Measurements from ENCODE around the gene EHD4. TPM values are rescaled to one million over a fixed set of nuclear protein-coding genes. Genes with fewer than 3 reads are reported as not detected.
A peak's percentile ranks its signal among the peaks of the same experiment; 100 is the strongest.

The EHD4 gene
- total RNA-seq, 1 donor from 2014 or later, result 190 TPM

GRCh38 chr15:41957021-41957897, 15.1 kb downstream of the EHD4 start:
- no peak for DNase-seq (ENCODE audit: low read depth, low spot score)

GRCh38 chr15:41955807-41956525, 16.4 kb downstream of the EHD4 start:
- no peak for DNase-seq (ENCODE audit: low read depth, low spot score)

- no peak for DNase-seq (ENCODE audit: low read depth, low spot score)
Measured at GRCh38 chr15:41955100-41955499, 17.3 kb downstream of the EHD4 start.

- DNase-seq (ENCODE audit: low read depth, low spot score), result no peak
Measured at GRCh38 chr15:41954036-41954435, 18.3 kb downstream of the EHD4 start.

- DNase-seq (ENCODE audit: low read depth, low spot score), result no peak
Measured at GRCh38 chr15:41952013-41952563, 20.3 kb downstream of the EHD4 start.

- DNase-seq (ENCODE audit: low read depth, low spot score), result no peak
Measured at GRCh38 chr15:41951571-41951970, 20.8 kb downstream of the EHD4 start.

- DNase-seq (ENCODE audit: low read depth, low spot score), result no peak
Measured at GRCh38 chr15:41950489-41950888, 21.9 kb downstream of the EHD4 start.

GRCh38 chr15:41950127-41950483, 22.3 kb downstream of the EHD4 start:
- no peak for DNase-seq (ENCODE audit: low read depth, low spot score)

- no peak for DNase-seq (ENCODE audit: low read depth, low spot score)
Measured at GRCh38 chr15:41949401-41950126, 22.8 kb downstream of the EHD4 start.

- no peak for DNase-seq (ENCODE audit: low read depth, low spot score)
Measured at GRCh38 chr15:41948490-41948889, 23.9 kb downstream of the EHD4 start.

- no peak for DNase-seq (ENCODE audit: low read depth, low spot score)
Measured at GRCh38 chr15:41946970-41947369, 25.4 kb downstream of the EHD4 start.

- DNase-seq (ENCODE audit: low read depth, low spot score), result no peak
Measured at GRCh38 chr15:41945731-41946130, 26.6 kb downstream of the EHD4 start.

GRCh38 chr15:41945221-41945620, 27.1 kb downstream of the EHD4 start:
- no peak for DNase-seq (ENCODE audit: low read depth, low spot score)

- peak; percentile 72 for DNase-seq (ENCODE audit: low read depth, low spot score)
Measured at GRCh38 chr15:41944313-41944940, 27.9 kb downstream of the EHD4 start.

- no peak for DNase-seq (ENCODE audit: low read depth, low spot score)
Measured at GRCh38 chr15:41943543-41944312, 28.6 kb downstream of the EHD4 start.

- no peak for DNase-seq (ENCODE audit: low read depth, low spot score)
Measured at GRCh38 chr15:41942886-41943285, 29.5 kb downstream of the EHD4 start.

- DNase-seq (ENCODE audit: low read depth, low spot score), result no peak
Measured at GRCh38 chr15:41941644-41942415, 30.5 kb downstream of the EHD4 start.

- DNase-seq (ENCODE audit: low read depth, low spot score), result no peak
Measured at GRCh38 chr15:41940441-41940857, 31.9 kb downstream of the EHD4 start.

GRCh38 chr15:41939986-41940385, 32.4 kb downstream of the EHD4 start:
- no peak for DNase-seq (ENCODE audit: low read depth, low spot score)

- no peak for DNase-seq (ENCODE audit: low read depth, low spot score)
Measured at GRCh38 chr15:41937568-41937923, 34.8 kb downstream of the EHD4 start.
